ENCODE results near the gene ZSCAN25.
"Not testable (repeated sequence)": the region's sequence is repeated elsewhere in the genome, so short reads cannot be mapped to it uniquely, and the experiment has no call there.

The ZSCAN25 gene

DNA sequence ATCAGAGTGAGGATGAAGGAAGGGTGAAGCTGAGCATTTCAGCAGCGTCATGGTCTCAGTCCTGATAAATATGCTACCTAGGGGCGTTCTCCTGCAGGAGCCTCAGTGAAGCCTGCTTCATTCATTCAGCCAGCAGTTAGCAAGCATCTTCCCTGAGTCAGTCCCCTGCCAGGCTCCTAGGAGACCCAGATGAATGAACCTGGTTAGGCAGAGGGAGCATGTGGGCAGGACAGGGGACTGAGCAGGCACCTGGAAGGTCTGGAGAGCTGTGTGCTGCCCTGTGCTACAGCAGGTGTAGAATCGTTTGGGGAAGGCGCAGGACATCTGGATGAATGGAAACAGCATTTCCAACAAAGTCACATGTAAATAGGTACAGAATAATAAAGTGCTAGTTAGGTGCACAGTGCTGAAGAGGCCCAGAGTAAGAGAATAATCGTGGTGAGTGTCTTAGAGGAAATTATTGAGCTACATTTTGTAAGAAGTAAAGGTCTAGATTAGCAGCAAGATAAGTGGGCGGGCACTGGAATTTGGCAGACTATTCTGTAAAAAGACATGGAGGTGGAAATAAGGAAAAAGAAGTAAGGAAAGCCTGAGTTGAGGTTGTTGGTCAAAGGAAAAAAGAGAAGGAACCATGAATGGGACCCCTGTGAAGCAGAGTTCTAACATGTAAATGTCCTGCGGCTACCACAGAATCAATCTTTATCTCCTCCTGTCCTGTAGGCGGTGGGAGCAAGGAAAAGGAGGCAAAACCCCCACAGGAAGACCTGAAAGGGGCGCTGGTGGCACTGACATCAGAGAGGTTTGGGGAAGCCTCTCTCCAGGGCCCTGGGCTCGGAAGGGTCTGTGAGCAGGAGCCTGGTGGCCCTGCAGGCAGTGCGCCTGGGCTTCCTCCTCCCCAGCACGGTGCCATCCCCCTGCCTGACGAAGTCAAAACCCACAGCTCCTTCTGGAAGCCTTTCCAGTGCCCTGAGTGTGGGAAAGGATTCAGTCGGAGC is 12.0 kb downstream of the ZSCAN25 start:
- Histone ChIP-seq H3K27me3 (ENCODE audit: insufficient read depth, low read length) (no peaks in the 10 kb centered on the region), H3K4me3 (ENCODE audit: low read length) (no peak overlapping the region), H3K27ac (ENCODE audit: low read depth, low read length) (peak overlapping the region; percentile 42; the same call in 1 of the 2 replicates), H3K9ac (ENCODE audit: low read depth, low read length) (no peak overlapping the region), H3K9me3 (ENCODE audit: insufficient read depth, low read depth, low read length) (no peaks in the 10 kb centered on the region), H3K4me1 (ENCODE audit: insufficient read depth, low read length) (peaks cover 25% of the 10 kb centered on the region), H3K36me3 (ENCODE audit: insufficient read depth, low read length) (peaks cover 85% of the 10 kb centered on the region)
- 64% methylated on average over 14 of the region's 14 CpGs for WGBS

- no peak overlapping the region for H3K4me3 ChIP-seq (ENCODE audit: low read length)
- 96% methylated on average over 20 of the region's 20 CpGs for WGBS
- H3K27ac ChIP-seq (ENCODE audit: low read depth, low read length): peak overlapping the region; percentile 42; the same call in 1 of the 2 replicates
- H3K27me3 ChIP-seq (ENCODE audit: insufficient read depth, low read length): no peaks in the 10 kb centered on the region
- peaks cover 80% of the 10 kb centered on the region for H3K36me3 ChIP-seq (ENCODE audit: insufficient read depth, low read length)
- no peak overlapping the region for H3K9ac ChIP-seq (ENCODE audit: low read depth, low read length)
- peaks cover 25% of the 10 kb centered on the region for H3K4me1 ChIP-seq (ENCODE audit: insufficient read depth, low read length)
- H3K9me3 ChIP-seq (ENCODE audit: insufficient read depth, low read depth, low read length): no peaks in the 10 kb centered on the region
Observed at GRCh38 chr7:99629643-99630042, 12.9 kb downstream of the ZSCAN25 start.

GRCh38 chr7:99631295-99632109 is 14.8 kb downstream of the ZSCAN25 start:
- H3K36me3 ChIP-seq (ENCODE audit: insufficient read depth, low read length): peaks cover 61% of the 10 kb centered on the region
- no peak overlapping the region for H3K4me3 ChIP-seq (ENCODE audit: low read length)
- H3K4me1 ChIP-seq (ENCODE audit: insufficient read depth, low read length): peaks cover 25% of the 10 kb centered on the region
- H3K9me3 ChIP-seq (ENCODE audit: insufficient read depth, low read depth, low read length): no peaks in the 10 kb centered on the region
- no peaks in the 10 kb centered on the region for H3K27me3 ChIP-seq (ENCODE audit: insufficient read depth, low read length)
- 56% methylated on average over 9 of the region's 9 CpGs for WGBS
- H3K9ac ChIP-seq (ENCODE audit: low read depth, low read length): no peak overlapping the region
- peak overlapping the region; percentile 32; the same call in 1 of the 2 replicates for H3K27ac ChIP-seq (ENCODE audit: low read depth, low read length)

GRCh38 chr7:99637414-99637813 is 20.7 kb downstream of the ZSCAN25 start:
- not testable (repeated sequence) for H3K9me3 ChIP-seq (ENCODE audit: insufficient read depth, low read depth, low read length); H3K4me1 ChIP-seq (ENCODE audit: insufficient read depth, low read length); H3K27me3 ChIP-seq (ENCODE audit: insufficient read depth, low read length); H3K27ac ChIP-seq (ENCODE audit: low read depth, low read length); H3K9ac ChIP-seq (ENCODE audit: low read depth, low read length); H3K4me3 ChIP-seq (ENCODE audit: low read length)
- 94% methylated on average over 2 of the region's 2 CpGs for WGBS
- H3K36me3 ChIP-seq (ENCODE audit: insufficient read depth, low read length): peaks cover 12% of the 10 kb centered on the region; the same call in 1 of the 2 replicates

GRCh38 chr7:99638731-99639130 is 22.0 kb downstream of the ZSCAN25 start:
- WGBS: 91% methylated on average over 23 of the region's 23 CpGs
- Histone ChIP-seq H3K9me3 (ENCODE audit: insufficient read depth, low read depth, low read length) (no peaks in the 10 kb centered on the region), H3K36me3 (ENCODE audit: insufficient read depth, low read length) (0 out of 2 replicates have a peak, but pooled peaks cover 4% of the 10 kb centered on the region), H3K27ac (ENCODE audit: low read depth, low read length) (peak overlapping the region; percentile 75; the same call in 1 of the 2 replicates), H3K9ac (ENCODE audit: low read depth, low read length) (no peak overlapping the region), H3K27me3 (ENCODE audit: insufficient read depth, low read length) (no peaks in the 10 kb centered on the region), H3K4me1 (ENCODE audit: insufficient read depth, low read length) (no peaks in the 10 kb centered on the region; the same call in 1 of the 2 replicates), H3K4me3 (ENCODE audit: low read length) (no peak overlapping the region)

DNA sequence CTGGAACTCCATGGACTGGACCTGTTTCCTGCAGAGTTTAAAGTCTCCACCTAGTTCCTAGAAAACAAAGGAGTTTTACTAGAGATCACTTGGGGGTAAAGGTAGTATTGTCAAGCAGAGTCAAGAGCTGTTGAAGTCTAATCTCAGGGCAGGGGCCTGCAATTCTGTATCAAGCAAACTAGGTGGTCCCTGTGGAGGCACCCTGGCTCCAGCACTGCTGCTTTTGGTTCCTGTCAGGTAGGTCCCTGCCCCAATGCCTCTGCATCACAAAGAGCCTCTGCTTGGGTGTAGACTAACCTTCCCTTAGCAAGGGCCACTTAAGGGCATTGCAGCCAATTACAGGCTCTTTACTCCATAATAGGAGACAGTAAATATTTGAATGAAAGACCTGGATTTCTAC is 22.5 kb downstream of the ZSCAN25 start:
- Histone ChIP-seq H3K36me3 (ENCODE audit: insufficient read depth, low read length) (no peaks in the 10 kb centered on the region), H3K9me3 (ENCODE audit: insufficient read depth, low read depth, low read length) (no peaks in the 10 kb centered on the region), H3K4me3 (ENCODE audit: low read length) (no peak overlapping the region), H3K9ac (ENCODE audit: low read depth, low read length) (no peak overlapping the region), H3K27me3 (ENCODE audit: insufficient read depth, low read length) (no peaks in the 10 kb centered on the region), H3K4me1 (ENCODE audit: insufficient read depth, low read length) (no peaks in the 10 kb centered on the region; the same call in 1 of the 2 replicates), H3K27ac (ENCODE audit: low read depth, low read length) (peak overlapping the region; percentile 75; the same call in 1 of the 2 replicates)

- WGBS: 95% methylated on average over 1 of the region's 1 CpG
- no peak overlapping the region for H3K27ac ChIP-seq (ENCODE audit: low read depth, low read length)
- H3K27me3 ChIP-seq (ENCODE audit: insufficient read depth, low read length): no peaks in the 10 kb centered on the region
- H3K4me1 ChIP-seq (ENCODE audit: insufficient read depth, low read length): no peaks in the 10 kb centered on the region; the same call in 1 of the 2 replicates
- H3K9me3 ChIP-seq (ENCODE audit: insufficient read depth, low read depth, low read length): 0 out of 2 replicates have a peak, but pooled peaks cover 3% of the 10 kb centered on the region
- no peak overlapping the region for H3K9ac ChIP-seq (ENCODE audit: low read depth, low read length)
- H3K36me3 ChIP-seq (ENCODE audit: insufficient read depth, low read length): no peaks in the 10 kb centered on the region; the same call in 1 of the 2 replicates
- no peak overlapping the region for H3K4me3 ChIP-seq (ENCODE audit: low read length)
Observed at GRCh38 chr7:99642027-99642426, 25.3 kb downstream of the ZSCAN25 start.

GRCh38 chr7:99643464-99643863 is 26.7 kb downstream of the ZSCAN25 start:
- H3K27me3 ChIP-seq (ENCODE audit: insufficient read depth, low read length): no peaks in the 10 kb centered on the region
- H3K9ac ChIP-seq (ENCODE audit: low read depth, low read length): no peak overlapping the region
- WGBS: 93% methylated on average over 2 of the region's 2 CpGs
- no peak overlapping the region for H3K4me3 ChIP-seq (ENCODE audit: low read length)
- H3K9me3 ChIP-seq (ENCODE audit: insufficient read depth, low read depth, low read length): 0 out of 2 replicates have a peak, but pooled peaks cover 3% of the 10 kb centered on the region
- H3K36me3 ChIP-seq (ENCODE audit: insufficient read depth, low read length): no peaks in the 10 kb centered on the region; the same call in 1 of the 2 replicates
- H3K4me1 ChIP-seq (ENCODE audit: insufficient read depth, low read length): no peaks in the 10 kb centered on the region; the same call in 1 of the 2 replicates
- H3K27ac ChIP-seq (ENCODE audit: low read depth, low read length): no peak overlapping the region

DNA sequence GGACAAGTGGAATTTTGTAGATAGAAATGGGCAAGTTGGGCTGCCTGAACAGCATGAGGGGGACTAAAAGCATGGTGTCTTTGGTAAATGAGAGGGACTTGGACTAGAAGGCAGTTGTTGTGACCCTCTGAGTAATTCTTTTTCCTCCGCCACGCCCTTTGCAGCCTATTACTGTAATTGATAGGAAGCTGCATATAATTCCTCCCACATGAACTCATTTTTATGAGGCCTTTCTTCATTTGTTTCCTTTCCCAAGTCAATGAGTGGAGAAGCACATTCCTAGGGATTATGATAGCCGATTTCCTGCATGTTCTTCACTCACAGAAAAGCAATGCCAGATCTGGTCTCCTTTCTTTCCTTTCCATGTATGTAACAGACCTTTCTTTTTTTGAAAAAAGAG is 27.7 kb downstream of the ZSCAN25 start:
- Histone ChIP-seq H3K27me3 (ENCODE audit: insufficient read depth, low read length) (no peaks in the 10 kb centered on the region), H3K4me1 (ENCODE audit: insufficient read depth, low read length) (no peaks in the 10 kb centered on the region; the same call in 1 of the 2 replicates), H3K9ac (ENCODE audit: low read depth, low read length) (no peak overlapping the region), H3K9me3 (ENCODE audit: insufficient read depth, low read depth, low read length) (0 out of 2 replicates have a peak, but pooled peaks cover 3% of the 10 kb centered on the region), H3K4me3 (ENCODE audit: low read length) (no peak overlapping the region), H3K27ac (ENCODE audit: low read depth, low read length) (no peak overlapping the region), H3K36me3 (ENCODE audit: insufficient read depth, low read length) (no peaks in the 10 kb centered on the region; the same call in 1 of the 2 replicates)
- WGBS: 94% methylated on average over 3 of the region's 3 CpGs

GRCh38 chr7:99645590-99645989 is 28.8 kb downstream of the ZSCAN25 start:
- no peak overlapping the region for H3K4me3 ChIP-seq (ENCODE audit: low read length)
- no peaks in the 10 kb centered on the region for H3K4me1 ChIP-seq (ENCODE audit: insufficient read depth, low read length)
- H3K27ac ChIP-seq (ENCODE audit: low read depth, low read length): no peak overlapping the region
- no peaks in the 10 kb centered on the region for H3K27me3 ChIP-seq (ENCODE audit: insufficient read depth, low read length)
- H3K36me3 ChIP-seq (ENCODE audit: insufficient read depth, low read length): no peaks in the 10 kb centered on the region; the same call in 1 of the 2 replicates
- H3K9me3 ChIP-seq (ENCODE audit: insufficient read depth, low read depth, low read length): 0 out of 2 replicates have a peak, but pooled peaks cover 3% of the 10 kb centered on the region
- H3K9ac ChIP-seq (ENCODE audit: low read depth, low read length): no peak overlapping the region
- 89% methylated on average over 1 of the region's 1 CpG for WGBS

Measured in HUES64 (cell line).